GM19395 (cell line): ENCODE results near the gene NFXL1.
A peak's percentile ranks its signal among the peaks of the same experiment; 100 is the strongest.
"Not testable (repeated sequence)": the region's sequence is repeated elsewhere in the genome, so short reads cannot be mapped to it uniquely, and the experiment has no call there.

ENCODE experiments used
- ATAC-seq: cut with Tn5 transposase; IDR thresholded peaks from one replicate; pipeline ENCODE4 v1.9.1; 2021; ENCODE audit warnings: mild to moderate bottlenecking, moderate library complexity; ENCODE audit not compliant: unreplicated experiment

Gene NFXL1

GRCh38 chr4:47914220-47914925, at the start of gene NFXL1:
Gene NFXL1 (minus strand): TSS chr4:47914583. CDS start chr4:47914203, 380 bp downstream.
- peak; percentile 97 for ATAC-seq

- no peak for ATAC-seq
Measured at GRCh38 chr4:47954677-47955076, 40.3 kb upstream of the NFXL1 start.

GRCh38 chr4:47954245-47954644, 39.9 kb upstream of the NFXL1 start:
- no peak for ATAC-seq

GRCh38 chr4:47945930-47946726, 31.7 kb upstream of the NFXL1 start:
- ATAC-seq: no peak

- ATAC-seq: no peak
Measured at GRCh38 chr4:47942081-47942819, 27.9 kb upstream of the NFXL1 start.

- ATAC-seq: no peak
Measured at GRCh38 chr4:47939456-47939855, 25.1 kb upstream of the NFXL1 start.

- ATAC-seq: no peak
Measured at GRCh38 chr4:47936336-47936735, 22.0 kb upstream of the NFXL1 start.

GRCh38 chr4:47933840-47934239, 19.5 kb upstream of the NFXL1 start:
- peak; percentile 67 for ATAC-seq

- ATAC-seq: no peak
Measured at GRCh38 chr4:47930971-47931804, 16.8 kb upstream of the NFXL1 start.

- no peak for ATAC-seq
Measured at GRCh38 chr4:47929682-47930201, 15.4 kb upstream of the NFXL1 start.

- ATAC-seq: peak; percentile 98
Measured at GRCh38 chr4:47926667-47927258, 12.4 kb upstream of the NFXL1 start.

GRCh38 chr4:47923261-47923608, 8.9 kb upstream of the NFXL1 start:
- not testable (repeated sequence) for ATAC-seq

GRCh38 chr4:47922436-47923260, 8.3 kb upstream of the NFXL1 start:
- not testable (repeated sequence) for ATAC-seq

- not testable (repeated sequence) for ATAC-seq
Measured at GRCh38 chr4:47917163-47917562, 2.8 kb upstream of the NFXL1 start.

- ATAC-seq: no peak
Measured at GRCh38 chr4:47915378-47915777, 995 bp upstream of the NFXL1 start.

GRCh38 chr4:47914926-47915237, 499 bp upstream of the NFXL1 start:
- peak; percentile 34 for ATAC-seq

GRCh38 chr4:47913861-47914219, 543 bp downstream of the NFXL1 start:
- peak; percentile 31 for ATAC-seq

- ATAC-seq: no peak
Measured at GRCh38 chr4:47913330-47913729, 1.1 kb downstream of the NFXL1 start.

- ATAC-seq: no peak
Measured at GRCh38 chr4:47907089-47907646, 7.2 kb downstream of the NFXL1 start.
